ENCODE results near the gene GATAD2B.

GATAD2B gene
- total RNA-seq = 81.4 reads per million, percentile 78 among the genes with 10 or more reads in this experiment

DNA sequence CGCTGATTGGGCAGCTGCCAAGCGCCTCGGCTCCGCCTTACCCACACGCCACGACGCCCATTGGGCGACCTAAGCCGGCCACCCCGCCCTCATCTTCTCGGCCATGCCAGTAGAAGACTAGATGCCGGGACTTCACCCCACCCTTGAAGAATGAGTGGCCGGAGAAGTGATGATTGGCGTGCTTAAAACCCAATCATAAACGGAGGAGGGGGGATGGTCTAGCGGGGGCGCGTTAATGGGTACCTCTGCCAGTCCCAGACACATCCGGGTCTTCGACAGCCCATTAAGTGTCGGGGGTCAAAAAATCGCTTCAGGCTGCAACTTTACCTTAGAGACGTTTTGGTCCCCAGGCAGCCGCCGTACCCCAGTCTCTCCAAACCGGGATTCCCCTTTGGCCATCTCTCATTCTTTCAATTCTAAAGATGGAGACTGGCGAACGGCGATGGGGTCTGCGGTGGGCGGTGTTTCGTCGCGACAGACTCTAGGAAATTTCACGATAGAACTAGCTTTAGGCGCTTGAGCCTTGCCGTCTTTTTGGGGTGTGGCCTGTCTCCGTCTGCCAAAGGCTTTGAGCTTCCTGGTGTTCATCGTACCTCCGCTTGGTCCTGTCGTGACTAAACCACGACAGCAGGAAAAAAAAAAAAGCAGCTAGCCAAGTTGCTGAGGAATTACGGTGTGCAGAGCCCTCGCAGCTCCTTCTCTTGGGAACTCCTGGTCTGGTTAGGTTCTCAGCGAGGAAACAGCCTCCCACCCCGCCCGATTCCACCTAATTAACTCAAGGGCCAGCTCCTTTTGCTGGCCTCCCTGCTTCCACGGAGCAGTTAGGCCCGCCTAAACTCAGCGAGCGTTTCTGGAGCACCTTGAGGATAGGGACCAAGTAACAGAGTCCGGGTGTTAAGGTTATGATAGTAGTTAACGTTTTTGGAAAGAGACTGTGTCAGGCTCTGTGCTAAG is at the start of gene GATAD2B:
Gene GATAD2B, minus strand, starts transcription at position 1 of the 954 bp plus-strand sequence. CDS start 94,625 bp downstream, outside the sequence.
- DNase-seq = peak; percentile 99

DNA sequence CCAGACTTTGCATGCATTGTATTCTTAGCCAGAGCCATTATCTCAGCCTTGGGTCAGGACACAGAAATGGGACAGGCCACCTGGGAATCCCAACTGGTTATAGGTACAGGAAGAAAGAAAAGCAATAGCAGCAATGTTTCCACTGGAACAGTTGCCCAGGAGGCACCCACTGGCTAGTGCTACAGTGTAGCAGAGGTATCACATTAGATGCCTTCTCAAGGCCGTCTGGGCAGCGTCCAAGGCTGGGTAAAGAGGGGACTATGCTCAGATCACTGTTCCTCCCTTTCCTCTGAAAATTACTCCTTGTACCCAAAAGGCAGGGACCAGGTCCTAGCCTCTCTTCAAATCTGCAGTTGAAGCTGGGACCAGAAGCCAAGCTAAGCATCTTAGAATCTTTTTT is 47.6 kb upstream of the GATAD2B start:
- no peak for DNase-seq

DNA sequence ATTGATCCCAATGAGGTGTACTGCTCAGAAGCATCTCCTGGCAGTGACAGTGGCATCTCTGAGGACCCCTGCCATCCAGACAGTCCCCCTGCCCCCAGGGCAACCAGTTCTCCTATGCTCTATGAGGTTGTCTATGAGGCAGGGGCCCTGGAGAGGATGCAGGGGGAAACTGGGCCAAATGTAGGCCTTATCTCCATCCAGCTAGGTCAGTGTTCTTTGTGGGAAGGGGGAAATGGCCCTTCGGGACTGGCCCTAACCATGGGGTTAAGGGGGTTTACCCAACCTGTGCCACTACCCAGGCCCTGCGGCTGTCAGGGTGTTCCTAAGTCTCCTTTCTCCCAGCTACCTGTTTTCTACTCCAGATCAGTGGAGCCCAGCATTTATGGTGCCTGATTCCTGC is 46.2 kb upstream of the GATAD2B start:
- DNase-seq = no peak

DNA sequence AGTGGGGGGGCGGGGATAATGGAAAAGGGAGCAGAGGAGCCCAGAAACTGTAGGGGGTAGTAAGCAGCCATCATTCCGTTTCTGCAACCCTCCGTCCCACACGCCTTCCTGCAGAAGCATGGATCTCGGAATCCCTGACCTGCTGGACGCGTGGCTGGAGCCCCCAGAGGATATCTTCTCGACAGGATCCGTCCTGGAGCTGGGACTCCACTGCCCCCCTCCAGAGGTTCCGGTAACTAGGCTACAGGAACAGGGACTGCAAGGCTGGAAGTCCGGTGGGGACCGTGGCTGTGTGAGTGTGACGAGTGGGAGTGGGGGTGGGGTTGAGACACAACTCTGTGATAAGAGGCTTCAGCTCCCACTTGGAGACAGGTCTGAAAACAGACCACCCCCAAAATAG is 45.6 kb upstream of the GATAD2B start:
- DNase-seq = no peak

DNA sequence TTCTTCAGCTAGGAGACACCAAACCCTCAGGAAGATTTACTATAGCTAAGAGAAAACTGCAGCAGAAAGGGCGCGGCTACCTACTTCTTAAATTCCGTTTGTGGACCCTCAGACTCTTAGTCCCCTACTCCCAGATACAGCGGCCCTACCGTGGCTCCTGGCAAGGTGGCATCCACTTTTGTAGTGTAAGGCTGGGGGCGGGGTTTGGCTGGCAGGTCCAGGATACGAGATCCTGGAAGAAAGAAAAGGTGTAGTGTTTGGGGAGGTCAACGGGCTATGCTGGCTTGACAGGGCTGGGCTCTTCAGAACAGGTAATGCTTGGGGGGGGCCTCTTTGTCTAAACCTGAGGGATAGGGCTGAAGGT is 45.2 kb upstream of the GATAD2B start:
- no peak for DNase-seq

DNA sequence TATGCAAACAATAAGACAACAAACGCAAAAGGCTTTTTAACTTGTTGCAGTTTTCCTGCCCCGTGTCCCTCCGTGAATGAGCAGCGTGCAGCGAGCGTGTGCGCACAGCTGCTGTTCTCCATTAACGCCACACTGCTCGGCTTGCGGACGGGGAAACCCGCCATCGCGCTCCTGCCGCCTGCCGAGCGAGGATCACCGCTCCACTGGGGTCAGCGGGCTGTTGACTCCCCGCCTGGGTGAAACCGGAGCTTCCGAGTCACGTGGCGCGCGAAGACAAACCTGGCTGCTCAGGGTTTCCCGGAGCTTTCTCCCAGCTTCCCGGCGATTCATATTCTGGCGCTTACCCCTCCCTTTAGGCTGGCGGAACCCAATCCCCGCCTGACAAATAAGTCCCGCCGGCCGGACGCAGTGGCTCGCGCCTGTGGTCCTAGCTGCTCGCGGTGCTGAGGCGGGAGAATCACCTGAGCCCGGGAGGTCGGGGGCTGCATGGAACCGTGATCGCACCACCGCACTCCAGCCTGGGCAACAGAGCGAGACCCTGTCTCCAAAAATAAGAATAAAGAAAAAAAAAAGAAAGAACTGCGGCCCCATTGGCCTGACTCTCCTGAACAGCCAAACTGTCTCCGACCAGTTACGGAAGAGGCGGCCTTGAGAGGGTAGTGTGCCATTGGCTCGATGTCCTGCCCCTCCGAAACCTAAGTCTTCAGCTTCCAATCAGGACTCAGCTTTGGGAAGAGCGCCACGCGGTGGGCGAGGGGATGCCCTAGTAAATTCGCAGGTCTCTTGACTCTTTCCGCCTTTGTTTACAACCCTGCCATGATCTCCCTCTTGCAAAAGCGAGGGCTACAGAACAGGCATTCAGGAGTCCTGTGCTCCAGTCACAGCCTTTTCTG is 44.6 kb upstream of the GATAD2B start, which contains the start of gene CREB3L4:
Gene CREB3L4, plus strand, starts transcription at position 796 of the 893 bp plus-strand sequence. CDS start 624 bp downstream, outside the sequence.
- peak; percentile 81 for DNase-seq

- DNase-seq = no peak
Observed at GRCh38 chr1:153963850-153964331, 41.1 kb upstream of the GATAD2B start.

DNA sequence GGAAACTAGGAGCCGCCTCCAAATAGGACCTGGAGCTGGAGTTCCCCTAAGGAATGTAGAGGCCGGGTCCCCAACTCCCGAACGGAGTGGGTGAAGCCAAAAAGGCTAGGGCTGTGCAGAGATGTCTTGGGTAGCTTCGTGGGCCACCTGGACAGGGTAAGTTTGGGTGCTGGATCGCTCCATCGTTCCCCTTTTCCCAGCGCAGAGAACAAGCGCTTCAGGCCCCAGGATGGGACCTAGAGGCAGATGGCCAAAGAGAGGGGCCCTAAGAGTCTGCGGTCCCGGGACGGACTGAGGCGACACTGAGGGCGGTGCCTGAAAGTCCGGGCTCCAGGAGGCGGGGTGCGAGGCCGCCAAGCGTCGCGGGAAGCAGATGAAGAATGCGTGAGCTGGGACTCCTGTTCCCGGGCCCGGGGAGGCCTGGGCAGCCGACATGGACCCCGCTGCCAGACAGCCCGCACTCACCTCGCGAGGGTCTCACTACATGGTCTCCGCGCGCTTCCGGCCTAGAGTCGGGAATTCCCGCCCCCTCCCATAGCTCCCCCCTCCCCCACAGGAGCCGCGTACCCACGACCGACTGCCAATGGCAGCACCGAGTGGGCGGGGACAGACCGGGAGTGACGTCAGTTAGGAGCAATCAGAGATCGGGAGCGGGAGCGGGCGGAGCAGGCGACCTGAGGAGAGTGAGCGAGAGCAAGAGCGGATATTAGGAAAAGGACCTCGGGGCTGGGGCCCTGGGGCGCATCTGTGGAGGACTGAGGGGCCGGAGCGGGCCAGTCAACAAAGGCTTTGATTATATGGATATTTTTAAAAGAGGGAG is 40.5 kb upstream of the GATAD2B start, which contains the start of gene SLC39A1:
Gene SLC39A1, minus strand, starts transcription at position 508 of the 820 bp plus-strand sequence. CDS start 822 bp downstream, outside the sequence.
- DNase-seq = peak; percentile 95

DNA sequence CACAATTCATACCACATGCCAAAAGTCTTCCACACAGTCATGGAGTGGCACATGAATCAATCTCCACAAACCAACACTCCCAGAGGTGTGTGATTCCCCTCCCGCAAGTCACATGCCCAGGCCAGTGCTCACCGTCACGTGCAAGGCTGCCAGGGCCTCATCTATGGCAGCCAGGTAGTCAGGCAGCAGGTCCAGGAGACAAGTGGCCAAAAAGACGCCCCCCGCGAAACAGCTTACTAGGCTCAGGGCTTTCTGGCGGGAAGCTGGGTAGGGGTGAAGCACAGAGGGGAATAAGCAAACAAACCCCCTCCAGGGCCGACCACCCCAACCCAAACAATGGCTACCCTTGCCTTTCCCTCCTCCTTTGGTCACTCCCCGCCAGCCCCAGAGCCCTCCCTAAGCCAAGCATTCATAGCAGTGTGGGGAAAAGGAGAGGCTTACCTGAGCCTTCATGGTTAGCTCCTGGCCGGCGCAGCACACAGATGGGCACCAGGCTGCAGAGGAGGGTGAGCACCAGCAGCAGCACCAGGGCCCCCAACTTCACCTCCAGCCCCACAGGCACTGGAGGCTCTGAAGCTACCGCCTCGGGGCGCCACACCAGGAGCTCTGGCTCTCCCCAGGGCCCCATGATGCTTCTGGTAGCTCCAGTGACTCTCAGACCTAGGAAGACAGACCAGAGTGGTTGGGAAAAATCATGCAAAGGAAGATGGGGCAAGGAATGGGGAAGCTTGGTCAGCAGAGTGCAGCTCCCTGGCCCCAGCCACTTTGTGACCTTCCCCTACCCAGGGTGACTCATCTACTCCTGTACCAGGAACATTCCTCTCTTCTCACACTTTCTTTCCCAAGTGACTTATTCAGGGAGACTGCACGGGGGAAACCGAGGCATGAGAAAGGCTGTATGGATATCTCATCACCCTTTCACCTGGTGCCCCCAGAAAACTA is 39.6 kb upstream of the GATAD2B start:
- no peak for DNase-seq

DNA sequence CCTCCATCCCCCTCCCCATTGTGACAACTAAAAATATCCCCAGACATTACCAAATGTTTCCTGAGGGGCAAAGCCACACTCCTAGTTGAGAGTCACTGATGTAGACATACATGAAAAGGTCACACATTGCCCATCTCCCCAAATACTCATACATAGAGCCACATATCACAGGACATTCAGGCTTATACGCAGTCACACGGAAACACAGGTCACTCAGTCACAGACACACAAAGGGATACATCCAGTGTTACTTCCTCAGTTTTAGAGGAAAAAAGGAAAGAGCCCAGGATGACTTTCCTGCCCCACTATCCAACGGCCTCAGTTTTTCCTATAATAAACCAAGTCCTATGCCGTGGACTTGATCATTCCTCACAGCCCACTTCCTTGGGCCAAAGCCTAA is 38.6 kb upstream of the GATAD2B start:
- DNase-seq = no peak

GRCh38 chr1:153960206-153960605 is 37.4 kb upstream of the GATAD2B start:
- DNase-seq = no peak

- no peak for DNase-seq
Observed at GRCh38 chr1:153959454-153959853, 36.7 kb upstream of the GATAD2B start.

GRCh38 chr1:153958961-153959260 is 36.1 kb upstream of the GATAD2B start:
- no peak for DNase-seq

DNA sequence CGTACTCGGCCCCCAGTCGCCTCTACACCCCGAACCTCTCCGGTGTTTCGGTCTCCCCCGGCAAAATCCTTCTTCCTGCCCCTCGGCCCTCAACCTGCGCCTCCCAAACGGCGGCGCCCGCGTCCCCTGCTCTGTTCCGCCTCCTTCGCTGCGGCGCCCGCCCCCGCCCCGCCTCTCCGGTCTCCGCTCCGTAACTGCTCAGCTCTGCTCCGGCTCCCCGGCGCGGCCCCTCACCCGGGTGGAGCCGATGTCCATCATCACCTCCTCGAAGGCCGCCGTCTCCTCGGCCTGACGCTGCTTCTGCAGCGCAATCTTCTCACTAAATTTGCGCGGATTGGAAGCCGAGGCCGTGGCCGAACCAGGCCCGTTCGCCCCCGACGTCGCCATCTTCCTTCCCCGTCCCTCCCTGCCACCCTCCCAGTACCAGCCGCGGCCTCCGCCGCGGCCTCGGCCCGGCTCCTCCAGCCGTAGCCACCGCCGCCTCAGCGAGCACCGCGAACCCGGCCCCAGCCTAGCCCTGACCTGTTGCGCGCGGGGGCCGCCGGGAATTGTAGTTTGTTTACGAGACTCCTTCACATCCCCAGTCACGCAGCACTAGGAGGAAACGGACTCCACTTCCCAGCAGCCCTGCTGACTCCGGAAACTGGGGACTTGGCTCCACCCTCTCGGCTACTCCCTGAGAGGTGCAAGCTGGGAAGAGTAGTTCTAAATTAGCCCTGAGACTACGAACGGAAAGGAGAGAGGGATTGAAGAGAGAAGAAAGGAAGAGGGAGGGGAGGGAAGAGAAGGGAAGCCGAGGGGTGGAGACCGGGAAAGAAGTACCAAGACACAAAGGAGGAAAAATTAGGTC is 35.6 kb upstream of the GATAD2B start, which contains the start of gene CRTC2:
Gene CRTC2, minus strand, starts transcription at position 502 of the 850 bp plus-strand sequence. Its CDS starts 115 bp downstream, at position 387.
- DNase-seq = peak; percentile 99

GRCh38 chr1:153957744-153958110 is 35.0 kb upstream of the GATAD2B start:
- no peak for DNase-seq

GRCh38 chr1:153956997-153957715 is 34.4 kb upstream of the GATAD2B start:
- DNase-seq = no peak

DNA sequence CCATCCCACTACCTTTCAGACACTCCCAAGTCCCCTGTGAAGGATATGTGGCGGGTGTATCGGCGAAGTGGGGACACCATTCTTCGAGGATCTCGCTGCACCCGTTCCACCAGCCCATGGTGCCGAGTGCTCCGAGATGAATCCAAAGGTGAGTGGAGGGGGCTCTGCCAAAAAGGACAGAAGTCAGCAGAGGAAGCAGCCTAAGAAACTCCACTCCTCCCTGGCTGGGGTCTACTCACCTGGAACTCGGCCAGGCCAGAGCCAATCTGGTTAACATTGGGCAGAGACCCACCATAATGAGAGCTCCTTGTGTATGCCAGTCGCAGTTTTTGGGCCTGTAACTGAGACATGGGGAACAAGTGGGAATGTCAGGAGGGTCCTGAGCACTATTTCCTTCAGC is 32.1 kb upstream of the GATAD2B start:
- DNase-seq = no peak

GRCh38 chr1:153953859-153954365 is 31.1 kb upstream of the GATAD2B start:
- no peak for DNase-seq

DNA sequence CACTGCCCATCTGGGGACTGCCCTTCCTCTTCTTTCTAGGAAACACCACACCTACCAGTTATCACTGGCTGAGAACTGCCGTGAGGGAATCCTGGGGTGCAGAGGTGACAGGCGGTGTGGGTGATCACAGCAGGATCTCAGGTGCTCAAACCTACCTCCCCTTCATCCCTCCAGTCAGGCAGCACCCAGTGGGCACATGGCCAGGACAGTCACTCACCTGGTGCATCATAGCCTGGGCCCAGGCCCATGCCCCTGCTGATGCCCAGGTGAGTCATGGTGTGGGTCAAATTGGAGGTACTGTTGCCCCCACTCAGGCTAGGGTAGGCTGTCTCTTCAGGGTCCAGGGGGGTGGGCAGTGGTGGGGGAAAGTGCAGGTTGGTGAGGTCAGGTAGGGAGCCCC is 29.0 kb upstream of the GATAD2B start:
- DNase-seq = no peak

Measured in effector CD4-positive, alpha-beta T cell (primary cell).